Chondrocyte (in vitro differentiated cells): ENCODE measurements around the gene PRADC1. TPM values are rescaled to one million over a fixed set of nuclear protein-coding genes. Genes with fewer than 3 reads are reported as not detected.

Experiments
- DNase-seq: peaks from one replicate; pipeline ENCODE4 v3.0.0; 2021; ENCODE audit warnings: mixed read lengths, low spot score
- H3K27ac Mint-ChIP-seq: one replicate; pipeline ENCODE4 v1.8.0; 2021; ENCODE audit warnings: mild to moderate bottlenecking, moderate library complexity, mixed read lengths; ENCODE audit not compliant: unreplicated experiment
- H3K27me3 Mint-ChIP-seq: 2 replicates; pipeline ENCODE4 v1.8.0; 2021; ENCODE audit warnings: low read depth, mixed read lengths
- H3K36me3 Mint-ChIP-seq: 2 replicates; pipeline ENCODE4 v1.8.0; 2021; ENCODE audit warnings: low read depth, mixed read lengths
- H3K4me1 Mint-ChIP-seq: 2 replicates; pipeline ENCODE4 v1.8.0; 2021; ENCODE audit warnings: low read depth, mild to moderate bottlenecking, mixed read lengths
- H3K4me3 Mint-ChIP-seq: one replicate; pipeline ENCODE4 v1.8.0; 2021; ENCODE audit warnings: mild to moderate bottlenecking, moderate library complexity, mixed read lengths; ENCODE audit not compliant: unreplicated experiment
- H3K9me3 Mint-ChIP-seq: 2 replicates; pipeline ENCODE4 v1.8.0; 2021; ENCODE audit warnings: low read depth, mixed read lengths
- long read RNA-seq: library from polyadenylated mRNA; stranded (forward); transcript quantifications from one replicate; pipeline ENCODE4 v2.0.0, GENCODE V29; 2021
- total RNA-seq: library from RNA; stranded (reverse); gene quantifications from 3 replicates; pipeline ENCODE4 v1.2.1, GENCODE V29; 2021
- TF ChIP-seq, protein P1 (sequence below): fragments of 200-600 bp; sonication (generic); IDR thresholded peaks from 2 replicates; pipeline ENCODE4 v1.5.0; 2021; ENCODE audit warnings: antibody characterized with exemption, mild to moderate bottlenecking, moderate library complexity

Gene PRADC1
- 21.7 to 32.4 TPM (median 23.0 TPM) in 3 replicates for total RNA-seq
- long read RNA-seq, transcript PRADC1-201 (5 exons, 1,083 nt) = major isoform, 50 of 55 reads
- long read RNA-seq, partial matches to known transcripts = 2 of 55 reads
- long read RNA-seq, other reads (novel, unspliced or antisense) = 3 of 55 reads

- Mint-ChIP-seq H3K36me3 (peaks cover 1% of the 10 kb centered on the region), H3K4me3 (peak within 1 kb of the TSS; percentile 96)
- TF ChIP-seq, protein P1, sequence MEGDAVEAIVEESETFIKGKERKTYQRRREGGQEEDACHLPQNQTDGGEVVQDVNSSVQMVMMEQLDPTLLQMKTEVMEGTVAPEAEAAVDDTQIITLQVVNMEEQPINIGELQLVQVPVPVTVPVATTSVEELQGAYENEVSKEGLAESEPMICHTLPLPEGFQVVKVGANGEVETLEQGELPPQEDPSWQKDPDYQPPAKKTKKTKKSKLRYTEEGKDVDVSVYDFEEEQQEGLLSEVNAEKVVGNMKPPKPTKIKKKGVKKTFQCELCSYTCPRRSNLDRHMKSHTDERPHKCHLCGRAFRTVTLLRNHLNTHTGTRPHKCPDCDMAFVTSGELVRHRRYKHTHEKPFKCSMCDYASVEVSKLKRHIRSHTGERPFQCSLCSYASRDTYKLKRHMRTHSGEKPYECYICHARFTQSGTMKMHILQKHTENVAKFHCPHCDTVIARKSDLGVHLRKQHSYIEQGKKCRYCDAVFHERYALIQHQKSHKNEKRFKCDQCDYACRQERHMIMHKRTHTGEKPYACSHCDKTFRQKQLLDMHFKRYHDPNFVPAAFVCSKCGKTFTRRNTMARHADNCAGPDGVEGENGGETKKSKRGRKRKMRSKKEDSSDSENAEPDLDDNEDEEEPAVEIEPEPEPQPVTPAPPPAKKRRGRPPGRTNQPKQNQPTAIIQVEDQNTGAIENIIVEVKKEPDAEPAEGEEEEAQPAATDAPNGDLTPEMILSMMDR = no peak
Observed at GRCh38 chr2:73233154-73233931, at the start of gene PRADC1. TSS of gene PRADC1 (minus strand) at chr2:73233239. CDS start at chr2:73233160, 79 bp downstream.

DNA sequence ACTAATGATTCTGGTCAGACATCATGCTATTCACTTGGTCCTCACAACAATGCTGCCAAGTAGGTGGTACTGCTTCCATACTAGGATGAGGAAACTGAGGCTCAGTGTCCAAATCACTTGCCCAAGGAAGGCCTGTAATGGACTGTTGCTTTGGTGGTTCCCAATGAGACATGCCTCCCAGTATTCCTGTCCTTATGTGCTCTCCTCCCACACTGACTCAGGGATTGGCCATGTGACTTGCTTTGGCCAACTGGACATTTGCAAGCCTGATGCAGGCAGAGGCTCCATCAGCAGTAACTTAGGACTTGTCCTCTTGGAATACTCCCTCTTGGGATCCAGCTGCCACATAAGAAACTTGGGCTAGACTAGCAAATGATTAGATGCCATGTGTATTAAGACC is 48.2 kb upstream of the PRADC1 start:
- Mint-ChIP-seq H3K27me3 (peaks cover 15% of the 10 kb centered on the region), H3K9me3 (no peaks in the 10 kb centered on the region), H3K4me3 (no peak overlapping the region), H3K27ac (no peak overlapping the region), H3K36me3 (peaks cover 3% of the 10 kb centered on the region), H3K4me1 (peaks cover 4% of the 10 kb centered on the region)
- no peak for DNase-seq
- TF ChIP-seq, protein P1 = no peak

More at GRCh38 chr2:73233154-73233931, at the start of gene PRADC1:
- peak within 1 kb of the TSS; percentile 95 for H3K27ac Mint-ChIP-seq
- DNase-seq = peak; percentile 100
- H3K4me1 Mint-ChIP-seq = peaks cover 35% of the 10 kb centered on the region
- no peaks in the 10 kb centered on the region for H3K27me3 Mint-ChIP-seq
- H3K9me3 Mint-ChIP-seq = no peaks in the 10 kb centered on the region

GRCh38 chr2:73279852-73280251 is 46.8 kb upstream of the PRADC1 start:
- H3K9me3 Mint-ChIP-seq = no peaks in the 10 kb centered on the region
- peaks cover 3% of the 10 kb centered on the region for H3K36me3 Mint-ChIP-seq
- H3K27ac Mint-ChIP-seq = no peak overlapping the region
- no peak for DNase-seq
- TF ChIP-seq, protein P1 = no peak
- peaks cover 8% of the 10 kb centered on the region for H3K27me3 Mint-ChIP-seq
- H3K4me3 Mint-ChIP-seq = no peak overlapping the region
- peaks cover 4% of the 10 kb centered on the region for H3K4me1 Mint-ChIP-seq

DNA sequence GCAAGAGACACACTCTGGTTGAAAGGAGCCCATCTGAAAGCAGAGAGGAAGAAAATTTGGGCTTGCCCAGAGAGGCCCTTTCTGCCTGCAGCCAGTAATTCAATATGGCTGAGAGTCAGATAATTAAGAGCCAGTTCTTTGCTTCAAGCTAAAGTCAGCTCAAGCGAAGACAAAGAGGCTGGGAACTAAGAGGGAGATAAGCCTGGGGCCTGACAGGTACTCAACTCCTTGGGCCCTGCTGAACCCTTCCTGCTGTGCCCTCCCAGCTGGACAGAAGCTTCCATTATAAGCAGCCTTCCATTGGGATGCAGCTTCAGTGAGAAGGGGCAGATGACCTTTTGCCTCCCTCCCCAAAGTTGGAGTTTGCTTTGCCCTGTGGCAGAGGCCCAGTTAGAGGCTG is 39.2 kb upstream of the PRADC1 start:
- no peak overlapping the region for H3K4me3 Mint-ChIP-seq
- DNase-seq = no peak
- H3K27me3 Mint-ChIP-seq = peaks cover 37% of the 10 kb centered on the region
- H3K9me3 Mint-ChIP-seq = peaks cover 3% of the 10 kb centered on the region
- H3K27ac Mint-ChIP-seq = no peak overlapping the region
- H3K36me3 Mint-ChIP-seq = peaks cover 11% of the 10 kb centered on the region
- TF ChIP-seq, protein P1 = no peak
- peaks cover 5% of the 10 kb centered on the region for H3K4me1 Mint-ChIP-seq

- H3K36me3 Mint-ChIP-seq = peaks cover 14% of the 10 kb centered on the region
- H3K27ac Mint-ChIP-seq = no peak overlapping the region
- peaks cover 5% of the 10 kb centered on the region for H3K4me1 Mint-ChIP-seq
- H3K9me3 Mint-ChIP-seq = peaks cover 3% of the 10 kb centered on the region
- H3K27me3 Mint-ChIP-seq = peaks cover 42% of the 10 kb centered on the region
- H3K4me3 Mint-ChIP-seq = no peak overlapping the region
- TF ChIP-seq, protein P1 = no peak
- DNase-seq = no peak
Observed at GRCh38 chr2:73269686-73270465, 36.8 kb upstream of the PRADC1 start.
